B cell (primary cell): ENCODE measurements around the gene WDFY2.

Source experiments
- CTCF ChIP-seq: fragments of 200-600 bp; IDR thresholded peaks from one replicate; pipeline ENCODE4 v1.8.0; 2022; ENCODE audit warnings: antibody characterized with exemption, mild to moderate bottlenecking
- EZH2 ChIP-seq: IDR thresholded peaks from 2 replicates; pipeline ENCODE4 v1.6.1; 2012; ENCODE audit warnings: borderline replicate concordance, low read depth, mild to moderate bottlenecking, moderate library complexity, low read length; ENCODE audit not compliant: insufficient read depth, poor library complexity, severe bottlenecking

GRCh38 chr13:51588406-51588949 lies 4.2 kb downstream of the WDFY2 start:
- TF ChIP-seq CTCF (no peak), EZH2 (no peak)
